Stimulated activated CD8-positive, alpha-beta memory T cell treated with anti-CD3 and anti-CD28 coated beads, Interleukin-7, amount 100 ng/mL, for 48 hours (primary cell): ENCODE data around the gene NPTXR.

Experiments used
- DNase-seq, 2 donors: peaks; one replicate each; pipeline ENCODE4 v3.0.0-alpha.2; 2020; ENCODE audit warnings: low read depth in 1 of 2; ENCODE audit errors: extremely low read depth in 1 of 2

NPTXR gene

GRCh38 chr22:38774496-38775166 lies 69.2 kb downstream of the NPTXR start:
- no peak for DNase-seq

- DNase-seq: no peak
Observed at GRCh38 chr22:38773363-38773946, 70.4 kb downstream of the NPTXR start.

GRCh38 chr22:38772623-38772873 lies 71.3 kb downstream of the NPTXR start:
- DNase-seq: no peak

DNA sequence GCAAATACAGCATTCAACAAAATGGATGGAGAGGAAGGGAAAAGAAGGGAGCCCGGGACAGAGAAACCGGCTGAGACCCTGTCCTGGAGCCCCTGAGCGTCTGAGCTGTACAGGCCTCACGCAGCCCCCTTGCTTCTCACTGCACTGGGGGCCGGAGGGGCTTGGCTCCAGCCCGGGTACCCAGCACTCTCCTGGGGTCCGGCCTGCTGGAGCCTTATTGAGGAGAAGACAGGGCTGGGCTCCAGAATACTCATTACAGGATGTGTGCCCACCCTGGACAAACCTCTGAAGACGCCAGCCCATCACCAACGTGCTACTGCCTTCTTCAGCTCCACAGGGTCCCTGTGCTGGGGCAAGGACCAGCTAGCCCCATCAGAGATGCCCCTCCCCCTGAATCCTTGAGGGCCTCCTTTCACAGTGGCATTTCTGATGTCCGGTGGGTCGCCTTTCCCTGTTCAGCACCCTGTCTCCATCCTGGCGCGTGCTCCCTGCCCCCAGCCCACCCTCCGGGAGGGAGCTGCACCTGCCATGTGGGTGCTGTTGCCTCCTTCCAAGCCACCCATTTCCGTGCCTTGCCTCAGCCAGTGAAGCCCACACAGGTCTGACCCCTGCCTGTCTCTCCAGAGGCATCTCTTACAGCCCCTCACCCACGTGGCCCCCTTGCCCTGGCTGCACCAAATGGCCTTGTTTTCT lies 73.4 kb downstream of the NPTXR start:
- no peak for DNase-seq
